ENCODE measurements around the gene ACOT8. TPM values are rescaled to one million over a fixed set of nuclear protein-coding genes. Genes with fewer than 3 reads are reported as not detected.

Gene ACOT8
- total and polyA plus RNA-seq, 9 of the 15 experiments (the other 6 are each of a cell fraction or from before 2014, with no cell fraction given): 8.2 to 46.7 (median 20.7) TPM

GRCh38 chr20:45860560-45861220 lies 3.5 kb upstream of the ACOT8 start (continued):
- TF ChIP-seq MTA3 (IDR thresholded peaks at IDR 0.05; ENCODE audit: borderline replicate concordance) (no peak), RBFOX2 (IDR thresholded peaks at IDR 0.05; ENCODE audit: low read depth, low read length) (no peak), FOXK2 (conservative IDR thresholded peaks at IDR 0.05 in 1 of 2, IDR thresholded peaks at IDR 0.05 in 1 of 2; ENCODE audit: low read depth in 2 of 2) (peak in 1 of 2 experiments; percentile 46; a peak in 1 of 4 replicates), TFAP4 (CRISPR knock-in tag; IDR thresholded peaks at IDR 0.05; ENCODE audit: borderline replicate concordance) (no peak), BRD4 (IDR thresholded peaks at IDR 0.05) (no peak)

- POLR2A ChIA-PET: no interaction called here
- DNase-seq (ENCODE audit: extremely low read depth in 1 of 4, low spot score in 3 of 4): no peak
- H3K36me3 ChIP-seq (ENCODE audit: control insufficient read depth, insufficient read depth, low read length): peaks cover under 1% of the 10 kb centered on the region; the same call in 1 of the 3 replicates
- no TSS peak for BruUV-seq (replicated peaks)
- 96% methylated on average over 5 of the region's 5 CpGs for WGBS (ENCODE audit: insufficient coverage, low coverage, missing lambda C conversion rate)
- no peak for FAIRE-seq
- H2AFZ ChIP-seq (ENCODE audit: low read depth, low read length): no peak overlapping the region
- no peak overlapping the region for H3K4me3 ChIP-seq
- CTCF ChIA-PET (ENCODE audit: low intra/inter-chr PET ratio): no interaction called here
- peaks cover 24% of the 10 kb centered on the region for H3K79me2 ChIP-seq (ENCODE audit: control insufficient read depth, insufficient read depth, low read length)
- no peak for ATAC-seq
- peaks cover 20 to 28% of the 10 kb centered on the region in 2 experiments for H3K4me1 ChIP-seq (replicated peaks in 1 of 2; ENCODE audit: control insufficient read depth in 2 of 2, insufficient read depth in 2 of 2, low read length in 2 of 2)
- H3K4me2 ChIP-seq (ENCODE audit: insufficient read depth, low read length): no peak overlapping the region
- no peak overlapping the region for H3K9ac ChIP-seq (ENCODE audit: insufficient read depth in 1 of 2, low read depth in 2 of 2, low read length in 2 of 2)
- TF ChIP-seq TAF7 (tag; IDR thresholded peaks at IDR 0.05) (no peak), SAP30 (IDR thresholded peaks at IDR 0.05; ENCODE audit: borderline replicate concordance, insufficient read depth, low read depth, low read length, poor library complexity, severe bottlenecking) (no peak), BMI1 (IDR thresholded peaks at IDR 0.05; ENCODE audit: low read length) (no peak), JUNB (CRISPR knock-in tag; conservative IDR thresholded peaks at IDR 0.05) (no peak), BRF1 (IDR thresholded peaks at IDR 0.05; ENCODE audit: borderline replicate concordance, extremely low read depth, insufficient read length) (no peak)
- H4K20me1 ChIP-seq (replicated peaks; ENCODE audit: control insufficient read depth, insufficient read depth, low read length): no peaks in the 10 kb centered on the region
- H3K27ac ChIP-seq (ENCODE audit: extremely low read depth, low read depth, low read length): no peak overlapping the region
- no peaks in the 10 kb centered on the region for H3K27me3 ChIP-seq (ENCODE audit: control insufficient read depth in 2 of 2, insufficient read depth in 2 of 2, low read length in 2 of 2)
- in situ Hi-C loops (cut with MboI): no loop called here
- H3K9me3 ChIP-seq (replicated peaks; ENCODE audit: control insufficient read depth, insufficient read depth, low read depth, low read length): no peaks in the 10 kb centered on the region
- intact Hi-C loops (cut with micrococcal nuclease): no loop called here
- no peaks in the 10 kb centered on the region for H3K9me1 ChIP-seq (ENCODE audit: control insufficient read depth, insufficient read depth, low read length)
These were observed 2.7 kb upstream of the ACOT8 start for GRCh38 chr20:45859916-45860315.

Measured in K562 (cell line).